Prostate gland (tissue), 2 donors: Measurements from ENCODE around the gene ATF6. TPM values are rescaled to one million over a fixed set of nuclear protein-coding genes. Genes with fewer than 3 reads are reported as not detected.

Experiments used
- DNase-seq: peaks from one replicate; pipeline ENCODE4 v3.0.0-alpha.2; 2019; ENCODE audit warnings: low spot score
- H3K27ac ChIP-seq, 2 donors: fragments of 200-600 bp; sonication (generic); 2 replicates each; pipeline ENCODE4 v1.5.1; 2017 to 2019
- H3K27me3 ChIP-seq: fragments of 200-600 bp; sonication (generic); replicated peaks from 2 replicates; pipeline ENCODE4 v1.5.1; 2019; ENCODE audit not compliant: insufficient read depth
- H3K36me3 ChIP-seq, 2 donors: fragments of 200-600 bp; sonication (generic); 1 replicate in 1 of 2; 2 replicates in 1 of 2; pipeline versions ENCODE4 v1.5.1 to v1.8.1; 2017 to 2019
- H3K4me1 ChIP-seq: fragments of 200-600 bp; sonication (generic); replicated peaks from 2 replicates; pipeline ENCODE4 v1.5.1; 2019
- H3K4me3 ChIP-seq, 2 donors: fragments of 200-600 bp; sonication (generic); 2 replicates each; pipeline ENCODE4 v1.5.1; 2017 to 2019
- H3K9me3 ChIP-seq: fragments of 200-600 bp; sonication (generic); 2 replicates; pipeline ENCODE4 v1.5.1; 2017
- POLR2A ChIP-seq: fragments of 450-650 bp; IDR thresholded peaks from one replicate; pipeline ENCODE4 v1.6.1; 2016; ENCODE audit warnings: antibody characterized with exemption, mild to moderate bottlenecking
- POLR2AphosphoS5 ChIP-seq: sonication (generic); formaldehyde crosslinking; IDR thresholded peaks from one replicate; pipeline ENCODE4 v1.6.1; 2017; ENCODE audit warnings: antibody characterized with exemption
- WGBS: methylation state at CpG from one replicate; pipeline ENCODE4 v1.1.5; 2018; 5-methylcytosine and 5-hydroxymethylcytosine counted together
- intact Hi-C: fragments of 100-400 bp; cut with DNase I; formaldehyde crosslinking; loops from one replicate; pipeline ENCODE4 v1.14.2; 2022
- total RNA-seq, 2 donors: library from RNA; depleted of rRNA; stranded (reverse); fragments of >200 nt; gene quantifications; one replicate each; pipeline ENCODE4 v1.1.0, GENCODE V29; 2016
- TF ChIP-seq, protein P1 (sequence below), 4 experiments: fragments of 200-600 bp in 2 of 4; fragments of 450-650 bp in 2 of 4; sonication (generic) in 2 of 4; IDR thresholded peaks; 1 replicate in 3 of 4; 2 replicates in 1 of 4; pipeline ENCODE4 v1.5.1; 2016 to 2019; ENCODE audit warnings: antibody characterized with exemption in 4 of 4, mild to moderate bottlenecking in 2 of 4, moderate library complexity in 2 of 4

Gene ATF6
- total RNA-seq, 2 donors from 2014 or later = 34.6 to 38.9 TPM

DNA sequence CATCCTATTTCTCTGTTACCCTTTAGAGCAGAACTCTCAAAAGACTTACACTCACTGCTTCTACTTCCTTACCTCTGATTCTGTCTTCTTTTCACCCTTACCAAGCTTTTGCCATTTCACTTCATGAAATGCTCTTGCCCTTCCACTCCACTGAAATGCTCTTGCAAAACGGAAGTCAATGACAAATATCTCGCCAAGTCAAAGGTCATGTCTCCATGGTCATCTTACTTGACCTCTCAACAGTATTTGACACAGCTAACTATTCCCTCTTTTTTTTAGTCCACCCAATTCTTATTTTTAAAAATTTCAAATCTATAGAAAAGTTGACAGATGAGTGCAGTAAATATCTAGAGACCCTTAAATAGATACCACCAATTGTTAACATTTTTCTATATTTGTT, 149.9 kb downstream of the ATF6 start:
- H3K36me3 ChIP-seq = no peaks in the 10 kb centered on the region
- 100% methylated on average over 2 of the region's 2 CpGs for WGBS
- H3K4me3 ChIP-seq = no peak overlapping the region
- TF ChIP-seq, protein P1, sequence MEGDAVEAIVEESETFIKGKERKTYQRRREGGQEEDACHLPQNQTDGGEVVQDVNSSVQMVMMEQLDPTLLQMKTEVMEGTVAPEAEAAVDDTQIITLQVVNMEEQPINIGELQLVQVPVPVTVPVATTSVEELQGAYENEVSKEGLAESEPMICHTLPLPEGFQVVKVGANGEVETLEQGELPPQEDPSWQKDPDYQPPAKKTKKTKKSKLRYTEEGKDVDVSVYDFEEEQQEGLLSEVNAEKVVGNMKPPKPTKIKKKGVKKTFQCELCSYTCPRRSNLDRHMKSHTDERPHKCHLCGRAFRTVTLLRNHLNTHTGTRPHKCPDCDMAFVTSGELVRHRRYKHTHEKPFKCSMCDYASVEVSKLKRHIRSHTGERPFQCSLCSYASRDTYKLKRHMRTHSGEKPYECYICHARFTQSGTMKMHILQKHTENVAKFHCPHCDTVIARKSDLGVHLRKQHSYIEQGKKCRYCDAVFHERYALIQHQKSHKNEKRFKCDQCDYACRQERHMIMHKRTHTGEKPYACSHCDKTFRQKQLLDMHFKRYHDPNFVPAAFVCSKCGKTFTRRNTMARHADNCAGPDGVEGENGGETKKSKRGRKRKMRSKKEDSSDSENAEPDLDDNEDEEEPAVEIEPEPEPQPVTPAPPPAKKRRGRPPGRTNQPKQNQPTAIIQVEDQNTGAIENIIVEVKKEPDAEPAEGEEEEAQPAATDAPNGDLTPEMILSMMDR (IDR thresholded peaks at IDR 0.05) = no peak
- no peak for TF ChIP-seq POLR2AphosphoS5
- TF ChIP-seq POLR2A = no peak
- intact Hi-C loops = no loop called here
- no peaks in the 10 kb centered on the region for H3K27me3 ChIP-seq
- no peak overlapping the region for H3K27ac ChIP-seq
- no peaks in the 10 kb centered on the region for H3K9me3 ChIP-seq
- no peak for DNase-seq
- no peaks in the 10 kb centered on the region for H3K4me1 ChIP-seq

DNA sequence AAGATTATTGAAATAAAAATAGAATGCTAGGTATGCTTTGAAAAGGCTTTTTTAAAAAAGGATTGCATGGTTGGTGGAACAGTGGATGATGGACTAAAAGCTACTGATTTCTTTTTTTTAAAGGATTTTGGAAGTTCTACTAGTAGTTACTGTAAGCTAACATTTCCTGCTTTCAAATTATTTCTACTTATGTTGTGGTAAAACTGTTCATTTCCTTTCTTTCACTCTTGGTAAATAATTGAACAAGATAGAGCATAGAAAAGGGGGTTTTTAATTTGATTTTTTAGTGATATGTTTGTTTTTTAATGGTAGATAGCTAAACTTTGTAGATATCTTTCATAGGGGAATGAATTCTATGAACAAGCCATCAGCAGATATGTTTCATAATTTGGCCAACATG, 153.1 kb downstream of the ATF6 start:
- intact Hi-C loops = no loop called here
- Histone ChIP-seq H3K27me3 (no peaks in the 10 kb centered on the region), H3K9me3 (no peaks in the 10 kb centered on the region), H3K4me1 (no peaks in the 10 kb centered on the region), H3K27ac (no peak overlapping the region), H3K36me3 (no peaks in the 10 kb centered on the region), H3K4me3 (no peak overlapping the region)
- TF ChIP-seq POLR2A = no peak
- TF ChIP-seq, protein P1 (IDR thresholded peaks at IDR 0.05) = no peak
- no peak for TF ChIP-seq POLR2AphosphoS5
- DNase-seq = no peak

DNA sequence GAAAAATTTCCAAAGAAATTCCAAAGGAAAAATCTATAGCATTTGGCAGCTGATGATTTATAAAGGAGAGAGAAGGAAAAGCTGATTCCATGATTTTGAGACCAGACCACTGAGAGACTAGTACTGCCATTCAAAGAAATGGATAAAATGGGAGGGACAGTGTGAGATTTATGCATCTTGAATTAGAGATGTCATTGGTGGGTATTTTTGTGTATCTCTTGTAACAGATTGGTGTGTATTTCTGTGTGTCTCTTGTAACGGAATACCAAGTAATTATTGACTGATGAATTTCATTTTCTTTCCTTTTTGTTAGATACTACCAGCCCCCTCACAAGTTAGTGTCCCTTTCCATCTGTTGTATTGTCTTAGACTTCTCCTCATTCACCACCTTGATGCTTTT, 155.4 kb downstream of the ATF6 start:
- no peaks in the 10 kb centered on the region for H3K4me1 ChIP-seq
- no peak overlapping the region for H3K4me3 ChIP-seq
- no peaks in the 10 kb centered on the region for H3K27me3 ChIP-seq
- H3K9me3 ChIP-seq = no peaks in the 10 kb centered on the region
- TF ChIP-seq POLR2A = no peak
- no peak for TF ChIP-seq POLR2AphosphoS5
- TF ChIP-seq, protein P1 (IDR thresholded peaks at IDR 0.05) = no peak
- no peaks in the 10 kb centered on the region for H3K36me3 ChIP-seq
- intact Hi-C loops = no loop called here
- WGBS = 98% methylated on average over 1 of the region's 1 CpG
- H3K27ac ChIP-seq = no peak overlapping the region
- no peak for DNase-seq

GRCh38 chr1:161921990-161922389, 155.9 kb downstream of the ATF6 start:
- intact Hi-C loops = loop anchor here (2.0 kb wide), 1 partner anchor 67 kb away; no protein-coding TSS in a partner anchor
- Histone ChIP-seq H3K4me3 (no peak overlapping the region), H3K27ac (no peak overlapping the region), H3K4me1 (no peaks in the 10 kb centered on the region), H3K27me3 (no peaks in the 10 kb centered on the region), H3K36me3 (no peaks in the 10 kb centered on the region), H3K9me3 (no peaks in the 10 kb centered on the region)
- WGBS = 88% methylated on average over 1 of the region's 1 CpG
- TF ChIP-seq, protein P1 (IDR thresholded peaks at IDR 0.05) = no peak
- TF ChIP-seq POLR2A (no peak), POLR2AphosphoS5 (no peak)
- DNase-seq = no peak

- Histone ChIP-seq H3K4me3 (no peak overlapping the region), H3K9me3 (no peaks in the 10 kb centered on the region), H3K27ac (no peak overlapping the region), H3K36me3 (no peaks in the 10 kb centered on the region), H3K27me3 (no peaks in the 10 kb centered on the region), H3K4me1 (no peaks in the 10 kb centered on the region)
- intact Hi-C loops = no loop called here
- no peak for DNase-seq
- WGBS = 80% methylated on average over 2 of the region's 2 CpGs
- TF ChIP-seq POLR2A = no peak
- no peak for TF ChIP-seq POLR2AphosphoS5
- TF ChIP-seq, protein P1 (IDR thresholded peaks at IDR 0.05) = no peak
These were observed 161.9 kb downstream of the ATF6 start for GRCh38 chr1:161928056-161928455.
